Measurements from ENCODE around the gene SLC2A6.

The SLC2A6 gene

DNA sequence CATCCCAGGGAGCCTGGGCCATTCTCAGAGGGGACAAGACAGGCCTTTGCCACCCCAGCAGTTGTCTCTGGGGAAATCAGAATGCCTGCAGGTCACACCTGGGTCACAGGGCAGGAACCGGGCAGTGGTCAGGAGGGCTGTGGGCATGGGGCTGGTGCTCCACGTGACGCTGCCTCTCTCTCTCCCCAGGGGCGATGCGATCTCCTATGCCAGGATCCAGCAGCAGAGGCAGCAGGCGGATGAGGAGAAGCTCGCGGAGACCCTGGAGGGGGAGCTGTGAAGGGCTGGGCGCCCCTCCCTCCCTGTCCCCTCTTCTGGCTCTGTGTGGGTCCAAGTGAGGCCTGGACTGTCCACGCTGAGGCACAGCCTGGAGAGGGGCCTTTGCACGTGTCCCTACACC lies 10.5 kb downstream of the SLC2A6 start:
- no peak for DNase-seq (ENCODE audit: low read depth)
- H3K4me3 ChIP-seq (ENCODE audit: low read depth, low read length): no peak overlapping the region
- TF ChIP-seq, protein P1, sequence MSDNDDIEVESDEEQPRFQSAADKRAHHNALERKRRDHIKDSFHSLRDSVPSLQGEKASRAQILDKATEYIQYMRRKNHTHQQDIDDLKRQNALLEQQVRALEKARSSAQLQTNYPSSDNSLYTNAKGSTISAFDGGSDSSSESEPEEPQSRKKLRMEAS (IDR thresholded peaks at IDR 0.05; ENCODE audit: low read depth, low read length): no peak
- TF ChIP-seq POLR2A (IDR thresholded peaks at IDR 0.05; ENCODE audit: extremely low read depth, insufficient read length) (no peak), MYC (IDR thresholded peaks at IDR 0.05; ENCODE audit: low read depth, low read length) (no peak)
- TF ChIP-seq, protein P2, sequence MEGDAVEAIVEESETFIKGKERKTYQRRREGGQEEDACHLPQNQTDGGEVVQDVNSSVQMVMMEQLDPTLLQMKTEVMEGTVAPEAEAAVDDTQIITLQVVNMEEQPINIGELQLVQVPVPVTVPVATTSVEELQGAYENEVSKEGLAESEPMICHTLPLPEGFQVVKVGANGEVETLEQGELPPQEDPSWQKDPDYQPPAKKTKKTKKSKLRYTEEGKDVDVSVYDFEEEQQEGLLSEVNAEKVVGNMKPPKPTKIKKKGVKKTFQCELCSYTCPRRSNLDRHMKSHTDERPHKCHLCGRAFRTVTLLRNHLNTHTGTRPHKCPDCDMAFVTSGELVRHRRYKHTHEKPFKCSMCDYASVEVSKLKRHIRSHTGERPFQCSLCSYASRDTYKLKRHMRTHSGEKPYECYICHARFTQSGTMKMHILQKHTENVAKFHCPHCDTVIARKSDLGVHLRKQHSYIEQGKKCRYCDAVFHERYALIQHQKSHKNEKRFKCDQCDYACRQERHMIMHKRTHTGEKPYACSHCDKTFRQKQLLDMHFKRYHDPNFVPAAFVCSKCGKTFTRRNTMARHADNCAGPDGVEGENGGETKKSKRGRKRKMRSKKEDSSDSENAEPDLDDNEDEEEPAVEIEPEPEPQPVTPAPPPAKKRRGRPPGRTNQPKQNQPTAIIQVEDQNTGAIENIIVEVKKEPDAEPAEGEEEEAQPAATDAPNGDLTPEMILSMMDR (IDR thresholded peaks at IDR 0.05; ENCODE audit: low read depth, low read length): no peak

DNA sequence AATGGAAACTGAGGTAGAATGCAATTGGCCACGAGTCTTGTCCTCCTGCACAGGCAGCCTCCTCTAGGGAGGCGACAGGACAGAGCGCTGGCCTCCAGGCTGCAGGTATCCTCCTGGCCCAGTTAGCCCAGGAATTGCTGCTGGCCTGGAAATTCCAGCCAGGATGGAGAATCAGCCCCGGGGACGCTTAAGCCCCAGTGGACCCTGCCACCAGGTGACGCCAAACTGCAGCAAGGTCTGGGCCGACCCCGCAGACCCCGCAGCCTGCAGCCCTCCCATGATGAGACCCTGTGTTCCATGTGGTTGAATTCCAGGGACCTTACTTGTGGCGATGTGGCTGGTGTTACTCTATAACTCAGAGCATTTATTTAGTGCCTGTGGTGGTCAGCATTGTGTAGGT lies 11.8 kb downstream of the SLC2A6 start:
- H3K4me3 ChIP-seq (ENCODE audit: low read depth, low read length): no peak overlapping the region
- TF ChIP-seq, protein P2 (IDR thresholded peaks at IDR 0.05; ENCODE audit: low read depth, low read length): no peak
- TF ChIP-seq MYC (IDR thresholded peaks at IDR 0.05; ENCODE audit: low read depth, low read length) (no peak), POLR2A (IDR thresholded peaks at IDR 0.05; ENCODE audit: extremely low read depth, insufficient read length) (no peak)
- TF ChIP-seq, protein P1 (IDR thresholded peaks at IDR 0.05; ENCODE audit: low read depth, low read length): no peak
- no peak for DNase-seq (ENCODE audit: low read depth)

DNA sequence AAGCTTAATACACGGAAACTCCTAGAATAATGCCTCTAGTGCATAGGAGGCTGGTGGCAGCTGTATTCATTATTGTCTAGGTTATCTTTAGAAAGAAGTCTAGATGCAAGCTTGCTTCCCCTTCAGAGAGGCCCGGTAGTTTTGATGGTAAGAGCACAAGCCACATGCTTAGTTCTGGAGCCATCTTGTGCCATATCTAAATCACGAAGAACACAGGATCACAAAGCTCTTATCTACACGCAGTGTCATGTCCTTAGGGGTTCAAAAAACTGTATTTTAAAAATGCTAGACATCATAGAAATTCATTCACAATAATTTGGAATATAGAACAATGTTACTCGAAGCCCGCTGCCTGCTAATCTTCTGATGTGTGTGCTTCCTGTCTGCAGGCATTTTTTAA lies 12.9 kb downstream of the SLC2A6 start:
- TF ChIP-seq, protein P1 (IDR thresholded peaks at IDR 0.05; ENCODE audit: low read depth, low read length): no peak
- TF ChIP-seq POLR2A (IDR thresholded peaks at IDR 0.05; ENCODE audit: extremely low read depth, insufficient read length) (no peak), MYC (IDR thresholded peaks at IDR 0.05; ENCODE audit: low read depth, low read length) (no peak)
- TF ChIP-seq, protein P2 (IDR thresholded peaks at IDR 0.05; ENCODE audit: low read depth, low read length): no peak
- no peak for DNase-seq (ENCODE audit: low read depth)
- H3K4me3 ChIP-seq (ENCODE audit: low read depth, low read length): no peak overlapping the region

DNA sequence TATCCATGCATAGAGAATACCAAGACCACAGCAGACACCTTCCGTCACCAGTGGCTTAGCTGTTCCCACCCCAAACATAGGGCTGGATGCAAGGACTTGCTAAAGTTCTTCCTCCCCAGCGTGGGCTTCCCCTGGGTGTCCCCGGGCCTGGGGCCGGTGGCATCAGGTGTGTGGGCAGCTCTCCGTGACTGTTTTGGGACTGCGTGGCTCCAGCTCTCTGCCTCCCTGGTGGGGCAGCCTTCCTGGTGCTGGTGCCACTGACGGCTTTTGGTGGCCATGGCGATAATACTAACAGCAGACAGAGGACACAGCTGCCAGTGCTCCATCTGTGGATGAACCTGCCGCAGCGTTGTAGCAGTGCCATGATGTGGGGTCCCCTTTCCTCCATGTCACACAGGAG lies 14.3 kb downstream of the SLC2A6 start:
- DNase-seq (ENCODE audit: low read depth): no peak
- TF ChIP-seq, protein P2 (IDR thresholded peaks at IDR 0.05; ENCODE audit: low read depth, low read length): no peak
- TF ChIP-seq, protein P1 (IDR thresholded peaks at IDR 0.05; ENCODE audit: low read depth, low read length): no peak
- TF ChIP-seq MYC (IDR thresholded peaks at IDR 0.05; ENCODE audit: low read depth, low read length) (no peak), POLR2A (IDR thresholded peaks at IDR 0.05; ENCODE audit: extremely low read depth, insufficient read length) (no peak)
- H3K4me3 ChIP-seq (ENCODE audit: low read depth, low read length): no peak overlapping the region

DNA sequence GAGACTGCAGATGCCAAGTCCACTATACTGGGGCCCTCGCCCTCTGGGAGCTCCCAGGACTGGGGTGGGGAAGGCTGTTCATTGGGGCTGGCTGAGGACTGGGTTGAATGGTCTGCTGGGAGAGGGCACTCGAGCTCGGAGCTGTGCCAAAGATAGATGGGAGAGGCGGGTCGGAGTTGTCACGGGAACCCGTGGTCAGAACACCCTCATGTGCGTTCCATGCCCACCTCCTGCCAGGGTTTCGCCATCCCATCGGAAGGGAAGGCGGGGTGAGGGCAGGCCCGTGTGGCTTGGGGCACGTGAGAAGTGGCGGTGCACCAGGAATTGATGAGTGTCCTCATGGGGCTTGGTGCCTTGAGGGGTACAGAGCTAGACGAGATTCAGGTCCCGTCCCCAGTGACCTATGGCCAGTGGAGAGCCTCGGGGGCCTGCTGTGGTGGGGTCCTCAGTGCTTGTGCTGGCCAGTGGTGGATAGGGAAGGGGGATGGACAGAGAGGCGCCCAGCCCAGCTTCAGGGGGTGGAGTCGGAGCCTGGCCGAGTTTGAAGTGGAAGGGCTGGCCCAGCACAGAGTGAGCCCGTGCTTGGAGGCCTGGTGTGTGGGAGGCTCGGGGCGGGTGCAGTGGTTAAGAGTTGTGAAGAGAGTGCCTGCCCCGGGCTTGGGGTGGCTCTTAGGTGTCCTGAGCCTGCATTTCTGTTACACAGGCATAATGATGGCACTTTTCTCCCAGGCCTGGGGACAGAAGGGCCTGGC lies 14.9 kb downstream of the SLC2A6 start:
- peak; percentile 77 for DNase-seq (ENCODE audit: low read depth)
- TF ChIP-seq MYC (IDR thresholded peaks at IDR 0.05; ENCODE audit: low read depth, low read length): 0 out of 2 replicates have a peak, but pooled peaks have one; percentile 14
- TF ChIP-seq, protein P2 (IDR thresholded peaks at IDR 0.05; ENCODE audit: low read depth, low read length): no peak
- no peak for TF ChIP-seq POLR2A (IDR thresholded peaks at IDR 0.05; ENCODE audit: extremely low read depth, insufficient read length)
- H3K4me3 ChIP-seq (ENCODE audit: low read depth, low read length): no peak overlapping the region
